Uterus (tissue), 2 donors: ENCODE data around the gene LASP1NB.

Experiments
- CTCF ChIP-seq, 4 experiments: fragments of 200-600 bp in 2 of 4; fragments of 450-650 bp in 2 of 4; sonication (generic) in 2 of 4; IDR thresholded peaks; one replicate each; pipeline ENCODE4 v1.5.1; 2016 to 2019; ENCODE audit warnings: antibody characterized with exemption in 4 of 4, mild to moderate bottlenecking in 2 of 4, moderate library complexity in 1 of 4
- POLR2A ChIP-seq, 2 donors: fragments of 450-650 bp; IDR thresholded peaks; one replicate each; pipeline ENCODE4 v1.6.1; 2016; ENCODE audit warnings: antibody characterized with exemption in 2 of 2, mild to moderate bottlenecking in 1 of 2, moderate library complexity in 1 of 2

GRCh38 chr17:38900978-38901656 is 24.3 kb upstream of the LASP1NB start:
- TF ChIP-seq CTCF (IDR thresholded peaks at IDR 0.05) (no peak), POLR2A (IDR thresholded peaks at IDR 0.05) (no peak)
